Right atrium auricular region (tissue), 2 donors: ENCODE measurements around the gene GRM4. TPM values are rescaled to one million over a fixed set of nuclear protein-coding genes. Genes with fewer than 3 reads are reported as not detected.

Experiments
- DNase-seq: peaks from one replicate; pipeline ENCODE4 v3.0.0-alpha.2; 2019; ENCODE audit warnings: low spot score
- H3K27ac ChIP-seq, 2 donors: fragments of 200-600 bp; sonication (generic); 1 replicate in 1 of 2; 2 replicates in 1 of 2; pipeline ENCODE4 v1.5.1; 2016 to 2019
- H3K27me3 ChIP-seq, 2 donors: fragments of 200-600 bp; sonication (generic); one replicate each; pipeline versions ENCODE4 v1.5.1 to v1.6.0; 2017 to 2019
- H3K36me3 ChIP-seq: fragments of 200-600 bp; sonication (generic); one replicate; pipeline ENCODE4 v1.5.1; 2016
- H3K4me1 ChIP-seq, 2 donors: fragments of 200-600 bp; sonication (generic); one replicate each; pipeline versions ENCODE4 v1.5.1 to v1.6.0; 2017 to 2019
- H3K4me3 ChIP-seq, 2 donors: fragments of 200-600 bp; sonication (generic); 1 replicate in 1 of 2; 2 replicates in 1 of 2; pipeline ENCODE4 v1.5.1; 2017 to 2019; ENCODE audit warnings: mild to moderate bottlenecking in 1 of 2, moderate library complexity in 1 of 2
- H3K9me3 ChIP-seq, 2 donors: fragments of 200-600 bp; sonication (generic); one replicate each; pipeline ENCODE4 v1.5.1; 2019
- CTCF ChIP-seq, 2 donors: fragments of 200-600 bp; sonication (generic); IDR thresholded peaks; one replicate each; pipeline ENCODE4 v1.5.1; 2019; ENCODE audit warnings: antibody characterized with exemption in 2 of 2
- total RNA-seq, 2 donors: library from RNA; depleted of rRNA; stranded (reverse); fragments of >200 nt; gene quantifications; one replicate each; pipeline ENCODE4 v1.1.0, GENCODE V29; 2016

Gene GRM4
- total RNA-seq, 2 donors from 2014 or later = not detected

DNA sequence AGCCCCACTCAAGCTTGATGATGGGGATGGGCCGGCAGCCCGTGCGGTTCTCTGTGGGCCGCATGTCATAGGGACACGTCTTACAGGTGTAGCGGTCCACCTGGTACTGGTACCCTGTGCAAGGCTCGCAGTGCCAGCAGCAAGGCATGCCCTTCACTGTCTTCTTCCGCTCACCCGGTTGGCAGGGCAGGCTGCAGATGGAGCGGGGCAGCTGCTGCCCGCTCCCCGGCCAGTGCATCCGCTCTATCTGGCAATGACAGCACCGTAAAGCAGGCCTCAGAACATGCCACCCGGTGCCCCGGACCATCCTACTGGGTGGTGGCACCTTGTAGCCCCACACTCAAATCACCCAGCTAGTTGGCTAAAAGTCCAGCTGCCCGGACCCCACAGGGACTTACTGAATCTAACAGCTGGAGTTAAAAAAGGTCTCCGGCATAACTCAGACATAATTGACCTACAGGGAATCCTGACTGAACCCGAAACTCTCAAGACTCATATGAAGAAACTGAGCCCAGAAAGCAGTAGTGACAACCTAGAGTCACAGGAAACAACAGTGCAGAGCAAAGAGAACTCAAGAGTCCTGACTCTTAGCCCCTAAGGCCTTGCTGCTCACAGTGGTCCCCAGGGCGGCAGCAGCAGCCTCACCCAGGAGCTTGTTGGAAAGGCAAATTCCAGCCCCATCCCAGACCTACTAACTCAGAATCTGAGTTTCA is 109.4 kb downstream of the GRM4 start:
- Histone ChIP-seq H3K27me3 (no peaks in the 10 kb centered on the region), H3K9me3 (no peaks in the 10 kb centered on the region), H3K4me1 (no peaks in the 10 kb centered on the region), H3K36me3 (no peaks in the 10 kb centered on the region), H3K4me3 (no peak overlapping the region), H3K27ac (no peak overlapping the region)
- no peak for DNase-seq
- TF ChIP-seq CTCF (IDR thresholded peaks at IDR 0.05) = no peak

DNA sequence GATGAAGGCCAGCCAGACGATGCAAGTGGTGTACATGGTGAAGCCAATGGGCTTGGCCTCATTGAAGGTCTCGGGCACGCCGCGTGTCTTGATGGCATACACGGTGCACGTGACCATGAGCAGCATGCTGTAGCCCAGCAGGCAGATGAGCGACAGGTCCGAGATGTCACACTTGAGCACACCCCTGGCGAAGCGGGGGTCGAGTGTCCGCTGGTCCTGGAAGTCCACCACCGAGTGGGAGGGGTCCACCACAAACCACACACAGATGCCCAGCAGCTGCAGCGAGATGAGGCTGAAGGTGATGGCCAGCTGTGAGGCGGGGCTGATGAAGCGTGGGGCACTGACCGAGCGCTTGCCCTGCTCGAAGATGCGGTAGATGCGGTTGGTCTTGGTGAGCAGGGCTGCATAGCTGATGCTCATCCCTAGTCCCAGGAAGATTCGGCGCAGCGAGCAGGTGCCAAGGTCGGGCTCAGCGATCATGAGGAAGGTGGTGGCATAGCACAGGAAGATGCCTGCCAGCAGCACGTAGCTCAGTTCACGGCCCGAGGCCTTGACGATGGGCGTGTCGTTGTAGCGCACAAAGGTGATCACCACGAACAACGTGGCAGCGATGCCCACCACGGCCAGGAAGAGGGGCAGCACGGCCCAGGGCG is 110.1 kb downstream of the GRM4 start:
- Histone ChIP-seq H3K27me3 (no peaks in the 10 kb centered on the region), H3K36me3 (no peaks in the 10 kb centered on the region), H3K4me1 (no peaks in the 10 kb centered on the region), H3K27ac (no peak overlapping the region), H3K4me3 (no peak overlapping the region), H3K9me3 (no peaks in the 10 kb centered on the region)
- TF ChIP-seq CTCF (IDR thresholded peaks at IDR 0.05) = no peak
- no peak for DNase-seq

DNA sequence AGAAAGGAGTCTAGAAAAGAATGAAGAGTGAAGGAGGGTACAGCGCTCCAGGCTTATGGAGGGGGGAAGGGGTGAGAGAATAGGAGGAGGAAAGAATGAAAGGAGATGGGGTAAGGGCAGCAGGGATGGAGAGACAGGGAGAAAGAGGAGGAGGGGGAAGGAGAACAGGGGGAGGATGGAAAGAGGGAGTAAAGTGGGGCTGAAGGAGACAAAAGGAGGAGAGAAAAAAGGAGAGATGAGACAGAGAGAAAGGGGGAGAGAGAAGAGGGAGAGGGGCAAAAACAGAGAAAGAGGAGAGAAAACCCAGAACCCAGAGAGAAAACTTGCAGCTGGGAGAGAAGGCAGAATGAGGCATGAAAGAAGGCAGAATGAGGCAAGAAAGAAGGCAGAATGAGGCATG is 110.7 kb downstream of the GRM4 start:
- Histone ChIP-seq H3K4me1 (no peaks in the 10 kb centered on the region), H3K27me3 (no peaks in the 10 kb centered on the region), H3K27ac (no peak overlapping the region), H3K4me3 (no peak overlapping the region), H3K9me3 (no peaks in the 10 kb centered on the region), H3K36me3 (no peaks in the 10 kb centered on the region)
- no peak for DNase-seq
- TF ChIP-seq CTCF (IDR thresholded peaks at IDR 0.05) = no peak

DNA sequence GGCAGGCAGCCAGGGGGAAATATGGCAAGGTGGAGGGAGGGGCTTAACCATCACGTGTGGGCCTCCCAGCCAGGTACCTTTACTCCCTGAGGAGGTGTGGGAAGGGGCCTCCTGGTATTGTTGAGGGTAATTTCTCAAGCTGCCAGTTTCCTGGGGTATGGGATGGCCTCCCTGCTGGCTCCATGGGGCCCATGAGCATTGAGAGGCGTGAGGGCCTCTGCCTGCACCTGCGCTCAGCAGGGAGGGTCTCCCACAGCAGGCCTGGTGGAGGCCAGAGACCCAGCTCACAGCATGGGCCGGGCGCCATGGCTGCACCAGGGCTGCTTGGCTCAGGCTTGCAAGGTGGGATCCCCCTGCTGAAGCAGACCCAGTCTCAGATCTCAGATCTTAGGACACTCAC is 113.0 kb downstream of the GRM4 start:
- no peaks in the 10 kb centered on the region for H3K36me3 ChIP-seq
- no peak overlapping the region for H3K4me3 ChIP-seq
- no peak overlapping the region for H3K27ac ChIP-seq
- DNase-seq = no peak
- H3K4me1 ChIP-seq = no peaks in the 10 kb centered on the region
- H3K9me3 ChIP-seq = no peaks in the 10 kb centered on the region
- H3K27me3 ChIP-seq = no peaks in the 10 kb centered on the region
- no peak for TF ChIP-seq CTCF (IDR thresholded peaks at IDR 0.05)

DNA sequence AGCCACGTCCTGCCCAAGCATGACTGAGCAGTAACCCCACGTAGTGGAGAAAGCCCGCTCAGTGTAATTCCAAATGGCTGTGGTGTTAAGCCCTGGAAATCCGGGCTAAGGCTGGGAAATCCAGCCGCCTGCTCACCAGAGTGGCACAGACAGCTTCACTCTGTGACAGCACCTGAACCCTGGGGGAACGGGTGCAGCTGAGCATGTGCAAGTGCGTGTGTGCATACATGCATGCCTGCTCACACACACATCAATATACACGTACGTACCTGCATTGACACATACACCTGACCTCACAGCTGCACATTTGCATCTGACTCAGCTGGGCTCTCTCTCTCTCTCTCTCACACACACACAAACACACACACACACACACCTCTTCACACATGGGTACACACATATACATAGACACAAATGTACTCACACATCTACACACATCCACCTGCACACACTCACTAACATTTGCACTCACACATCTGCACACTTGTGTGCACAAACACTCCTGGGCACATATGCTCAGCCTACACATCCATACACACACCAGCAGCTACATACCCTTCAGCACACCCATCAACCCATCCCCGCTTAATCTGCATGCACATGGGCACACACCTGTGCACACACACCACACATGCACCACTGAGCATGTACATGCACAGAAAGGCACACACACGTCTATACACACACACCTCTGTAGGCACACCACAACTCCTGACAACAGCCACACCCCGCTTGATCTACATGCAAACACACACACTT is 114.1 kb downstream of the GRM4 start:
- Histone ChIP-seq H3K27me3 (no peaks in the 10 kb centered on the region), H3K36me3 (no peaks in the 10 kb centered on the region), H3K27ac (no peak overlapping the region), H3K4me3 (no peak overlapping the region), H3K9me3 (no peaks in the 10 kb centered on the region), H3K4me1 (no peaks in the 10 kb centered on the region)
- DNase-seq = no peak
- TF ChIP-seq CTCF (IDR thresholded peaks at IDR 0.05) = no peak
